H1 (cell line): ENCODE results near the gene POLA2. TPM values are rescaled to one million over a fixed set of nuclear protein-coding genes. Genes with fewer than 3 reads are reported as not detected.

Source experiments
- ATF2 ChIP-seq: IDR thresholded peaks from 2 replicates; pipeline ENCODE4 v1.6.1; 2012; ENCODE audit warnings: low read length, inconsistent platforms
- CHD7 ChIP-seq: fragments of 300-600 bp; sonication (generic); IDR thresholded peaks from 2 replicates; pipeline ENCODE4 v1.7.1; 2012; ENCODE audit warnings: low read length, moderate library complexity, mild to moderate bottlenecking, inconsistent platforms; ENCODE audit not compliant: insufficient replicate concordance
- CTCF ChIP-seq, 3 experiments: IDR thresholded peaks; 1 replicate in 2 of 3; 2 replicates in 1 of 3; pipeline versions ENCODE4 v1.5.1 to v1.6.1; 2011; ENCODE audit warnings: low read length in 3 of 3, mild to moderate bottlenecking in 3 of 3, inconsistent platforms in 2 of 3, low read depth in 1 of 3, moderate library complexity in 1 of 3; ENCODE audit not compliant: insufficient read depth in 1 of 3; ENCODE audit errors: control extremely low read depth in 1 of 3
- EP300 ChIP-seq, 2 experiments: IDR thresholded peaks; 1 replicate in 1 of 2; 2 replicates in 1 of 2; pipeline ENCODE4 v1.6.1; 2011 to 2012; ENCODE audit warnings: low read depth in 2 of 2, low read length in 2 of 2, mild to moderate bottlenecking in 2 of 2, borderline replicate concordance in 1 of 2, inconsistent platforms in 1 of 2, moderate library complexity in 1 of 2
- KDM1A ChIP-seq: fragments of 200-600, 300-600 bp; sonication (generic); IDR thresholded peaks from 2 replicates; pipeline ENCODE4 v1.7.1; 2016; ENCODE audit warnings: mild to moderate bottlenecking, low read length, borderline replicate concordance
- SP1 ChIP-seq: IDR thresholded peaks from 2 replicates; pipeline ENCODE4 v1.6.1; 2011; ENCODE audit warnings: low read depth, low read length
- TEAD4 ChIP-seq: IDR thresholded peaks from 2 replicates; pipeline ENCODE4 v1.6.1; 2012; ENCODE audit warnings: low read depth, low read length, inconsistent platforms, mixed read lengths
- polyA plus RNA-seq, 7 experiments: library from polyadenylated mRNA; depleted of rRNA in 3 of 7; stranded (reverse) in 5 of 7; unstranded in 2 of 7; fragments of >200 nt in 5 of 7; fragments of 200-250 nt in 2 of 7; gene quantifications; 1 replicate in 5 of 7; 2 replicates in 1 of 7; 4 replicates in 1 of 7; pipeline versions ENCODE4 v1.2.1 to v1.2.3, GENCODE V29; 2011 to 2013; ENCODE audit warnings: missing spikeins in 2 of 7, mixed read lengths in 2 of 7
- total RNA-seq: library from RNA; stranded (reverse); fragmentation: NEBNext Ultra II Directional; extraction: Animal tissue kit (Norgen Biotek cat#: 25700); gene quantifications from 2 replicates; pipeline ENCODE4 v1.2.1, GENCODE V29; 2021

Gene POLA2
- total and polyA plus RNA-seq, 2 of the 8 experiments (the other 6 are each of a cell fraction or from before 2014, with no cell fraction given), result 31.2 to 55.9 TPM

- no peak for TF ChIP-seq CHD7
- TF ChIP-seq CTCF (IDR thresholded peaks at IDR 0.05; ENCODE audit: control extremely low read depth in 1 of 3, insufficient read depth in 1 of 3, low read depth in 1 of 3, low read length in 3 of 3), result no peak
- TF ChIP-seq EP300 (IDR thresholded peaks at IDR 0.05; ENCODE audit: borderline replicate concordance in 1 of 2, low read depth in 2 of 2, low read length in 2 of 2), result no peak
- no peak for TF ChIP-seq ATF2
- no peak for TF ChIP-seq KDM1A
- no peak for TF ChIP-seq SP1
- no peak for TF ChIP-seq TEAD4
These were observed 15.3 kb upstream of the POLA2 start (continued) for GRCh38 chr11:65246506-65246905.
